Adrenal gland (tissue), 12 donors: Measurements from ENCODE around the gene COBLL1. TPM values are rescaled to one million over a fixed set of nuclear protein-coding genes. Genes with fewer than 3 reads are reported as not detected.

Experiments
- DNase-seq, 7 donors: peaks; one replicate each; pipeline ENCODE4 v3.0.0-alpha.2; 2019 to 2020
- H3K27ac ChIP-seq, 5 donors: fragments of 200-600 bp; sonication (generic) in 4 of 5; 1 replicate in 3 of 5; 2 replicates in 2 of 5; pipeline versions ENCODE4 v1.5.1 to v1.8.0; 2016 to 2020; ENCODE audit warnings: mild to moderate bottlenecking in 1 of 5
- H3K27me3 ChIP-seq: fragments of 200-600 bp; 2 replicates; pipeline ENCODE4 v1.8.0; 2021
- H3K36me3 ChIP-seq, 2 donors: fragments of 200-600 bp; replicated peaks in 1 of 2; 1 replicate in 1 of 2; 2 replicates in 1 of 2; pipeline versions ENCODE4 v1.5.1 to v1.8.0; 2018 to 2022
- H3K4me1 ChIP-seq, 2 donors: fragments of 200-600 bp; replicated peaks in 1 of 2; 1 replicate in 1 of 2; 2 replicates in 1 of 2; pipeline versions ENCODE4 v1.5.1 to v1.8.0; 2018 to 2021
- H3K4me3 ChIP-seq, 4 donors: fragments of 200-600 bp; sonication (generic) in 3 of 4; one replicate each; pipeline ENCODE4 v1.5.1; 2016 to 2018
- H3K9me3 ChIP-seq, 3 donors: fragments of 200-600 bp; sonication (generic) in 1 of 3; replicated peaks in 1 of 3; 1 replicate in 2 of 3; 2 replicates in 1 of 3; pipeline versions ENCODE4 v1.5.1 to v1.8.0; 2016 to 2021
- POLR2A ChIP-seq, 2 donors: fragments of 450-650 bp; IDR thresholded peaks; one replicate each; pipeline ENCODE4 v1.6.1; 2017; ENCODE audit warnings: antibody characterized with exemption in 2 of 2, mild to moderate bottlenecking in 2 of 2, moderate library complexity in 1 of 2
- WGBS, 4 donors: extraction: QIAGEN DNeasy Blood & Tissue Kit in 2 of 4; methylation state at CpG; one replicate each; pipeline versions ENCODE4 v1.1.5 to v1.1.7; 2013 to 2017; 5-methylcytosine and 5-hydroxymethylcytosine counted together
- intact Hi-C, 2 donors: fragments of 100-400 bp; cut with DNase I; formaldehyde crosslinking; loops; one replicate each; pipeline versions ENCODE4 v1.14.1 to v1.15.0; 2022 to 2023
- polyA plus RNA-seq, 3 donors: library from polyadenylated mRNA; stranded (reverse); fragments of 200-250 nt in 2 of 3; fragments of 350-450 nt in 1 of 3; fragmentation: Illumina TruSeq in 1 of 3; extraction: RNeasy Lipid Tissue Mini Kit (QIAGEN cat#74804) in 1 of 3; gene quantifications; one replicate each; pipeline ENCODE4 v1.2.3, GENCODE V29; 2013 to 2014
- total RNA-seq, 9 donors: library from RNA; depleted of rRNA in 4 of 9; stranded (reverse); fragments of >200 nt in 4 of 9; fragments of 120-200 nt in 1 of 9; fragmentation: NEBNext Ultra II Directional in 1 of 9; extraction: Animal tissue kit (Norgen Biotek cat#: 25700) in 1 of 9; gene quantifications; one replicate each; pipeline versions ENCODE4 v1.1.0 to v1.2.4, GENCODE V29; 2013 to 2023
- TF ChIP-seq, protein P1 (sequence below), 6 experiments: fragments of 450-650 bp in 4 of 6; fragments of 200-600 bp in 2 of 6; sonication (generic) in 1 of 6; IDR thresholded peaks; 1 replicate in 5 of 6; 2 replicates in 1 of 6; pipeline versions ENCODE4 v1.5.1 to v1.8.0; 2016 to 2021; ENCODE audit warnings: antibody characterized with exemption in 6 of 6, mild to moderate bottlenecking in 2 of 6, moderate library complexity in 1 of 6
- donor health status: healthy with polysubstance abuse.
- donor health status: Bipolar disorder and iron deficiency.
- donor health status: DM: yes; HTN: yes; CAD: no.
- donor health status: DM: no; HTN: no; CAD: no.
- donor health status: DM: no; HTN: no; CAD: no.
- donor health status: DM: yes; HTN: yes; CAD: no.

The COBLL1 gene
- total and polyA plus RNA-seq, 12 donors = 25.8 to 365 (median 212) TPM

GRCh38 chr2:164677271-164677670, 164.4 kb downstream of the COBLL1 start:
- H3K27ac ChIP-seq = no peak overlapping the region
- DNase-seq = no peak
- intact Hi-C loops = no loop called here
- no peaks in the 10 kb centered on the region for H3K9me3 ChIP-seq
- H3K4me3 ChIP-seq = no peak overlapping the region
- whole genome bisulfite sequencing, 4 donors = 81 to 88% (median 85%) methylated on average over 1 of the region's 1 CpG
- no peaks in the 10 kb centered on the region for H3K36me3 ChIP-seq
- no peaks in the 10 kb centered on the region for H3K27me3 ChIP-seq
- TF ChIP-seq, protein P1, sequence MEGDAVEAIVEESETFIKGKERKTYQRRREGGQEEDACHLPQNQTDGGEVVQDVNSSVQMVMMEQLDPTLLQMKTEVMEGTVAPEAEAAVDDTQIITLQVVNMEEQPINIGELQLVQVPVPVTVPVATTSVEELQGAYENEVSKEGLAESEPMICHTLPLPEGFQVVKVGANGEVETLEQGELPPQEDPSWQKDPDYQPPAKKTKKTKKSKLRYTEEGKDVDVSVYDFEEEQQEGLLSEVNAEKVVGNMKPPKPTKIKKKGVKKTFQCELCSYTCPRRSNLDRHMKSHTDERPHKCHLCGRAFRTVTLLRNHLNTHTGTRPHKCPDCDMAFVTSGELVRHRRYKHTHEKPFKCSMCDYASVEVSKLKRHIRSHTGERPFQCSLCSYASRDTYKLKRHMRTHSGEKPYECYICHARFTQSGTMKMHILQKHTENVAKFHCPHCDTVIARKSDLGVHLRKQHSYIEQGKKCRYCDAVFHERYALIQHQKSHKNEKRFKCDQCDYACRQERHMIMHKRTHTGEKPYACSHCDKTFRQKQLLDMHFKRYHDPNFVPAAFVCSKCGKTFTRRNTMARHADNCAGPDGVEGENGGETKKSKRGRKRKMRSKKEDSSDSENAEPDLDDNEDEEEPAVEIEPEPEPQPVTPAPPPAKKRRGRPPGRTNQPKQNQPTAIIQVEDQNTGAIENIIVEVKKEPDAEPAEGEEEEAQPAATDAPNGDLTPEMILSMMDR (IDR thresholded peaks at IDR 0.05) = no peak
- no peak for TF ChIP-seq POLR2A (IDR thresholded peaks at IDR 0.05)
- H3K4me1 ChIP-seq = peaks cover 5 to 14% of the 10 kb centered on the region in 2 donors

GRCh38 chr2:164675687-164676086, 165.9 kb downstream of the COBLL1 start:
- Histone ChIP-seq H3K4me1 (peaks cover 4 to 13% of the 10 kb centered on the region in 2 donors), H3K27me3 (no peaks in the 10 kb centered on the region), H3K36me3 (no peaks in the 10 kb centered on the region), H3K27ac (no peak overlapping the region), H3K9me3 (no peaks in the 10 kb centered on the region), H3K4me3 (no peak overlapping the region)
- intact Hi-C loops = no loop called here
- no peak for DNase-seq
- TF ChIP-seq POLR2A (IDR thresholded peaks at IDR 0.05) = no peak
- WGBS, 4 donors = 45 to 64% (median 62%) methylated on average over 2 of the region's 2 CpGs

GRCh38 chr2:164675027-164675426, 166.6 kb downstream of the COBLL1 start:
- TF ChIP-seq, protein P1 (IDR thresholded peaks at IDR 0.05) = no peak
- TF ChIP-seq POLR2A (IDR thresholded peaks at IDR 0.05) = no peak
- Histone ChIP-seq H3K4me3 (no peak overlapping the region), H3K36me3 (no peaks in the 10 kb centered on the region), H3K9me3 (no peaks in the 10 kb centered on the region), H3K27ac (no peak overlapping the region), H3K4me1 (peaks cover 4 to 13% of the 10 kb centered on the region in 2 donors), H3K27me3 (no peaks in the 10 kb centered on the region)
- no peak for DNase-seq
- intact Hi-C loops = no loop called here
- WGBS, 4 donors = 45 to 65% (median 59%) methylated on average over 2 of the region's 2 CpGs

DNA sequence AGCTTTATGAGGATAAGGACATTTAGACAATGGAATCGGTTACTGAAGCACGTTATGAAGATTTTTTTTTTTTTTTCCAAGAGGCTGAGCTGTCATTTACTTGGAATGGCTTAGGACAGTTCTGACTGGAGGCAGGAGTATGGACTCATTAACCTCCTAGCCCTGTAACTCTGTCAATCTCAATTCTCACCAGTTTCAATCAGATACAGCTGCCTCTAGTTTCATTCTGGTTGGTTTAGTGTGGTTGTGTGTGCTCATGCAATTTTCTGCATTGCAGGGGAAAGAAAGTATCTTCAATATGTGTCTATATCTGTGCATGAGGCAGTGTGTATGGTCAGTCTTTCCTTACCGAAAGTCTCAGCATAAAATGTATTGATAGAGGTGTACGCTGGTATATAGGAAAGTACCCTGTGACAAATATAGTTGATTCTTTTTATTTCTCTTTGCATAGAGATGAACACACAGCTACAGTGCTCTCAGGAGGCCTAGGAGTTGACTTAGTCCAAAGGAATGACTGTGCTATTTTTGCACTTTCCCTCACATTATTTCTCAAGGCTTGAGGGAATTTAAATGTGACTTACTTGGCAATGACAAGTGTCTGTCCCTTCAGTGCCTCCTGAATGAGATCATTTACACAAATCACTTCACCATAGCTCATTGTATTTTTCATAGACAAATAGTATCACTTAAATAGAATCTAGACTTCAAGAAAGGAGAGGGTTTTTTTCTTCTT, 169.8 kb downstream of the COBLL1 start:
- no peak for DNase-seq
- 83 to 90% (median 87%) methylated on average over 4 of the region's 4 CpGs for WGBS, 4 donors
- H3K36me3 ChIP-seq = no peaks in the 10 kb centered on the region
- H3K4me3 ChIP-seq = no peak overlapping the region
- TF ChIP-seq, protein P1 (IDR thresholded peaks at IDR 0.05) = no peak
- TF ChIP-seq POLR2A (IDR thresholded peaks at IDR 0.05) = no peak
- intact Hi-C loops = no loop called here
- H3K9me3 ChIP-seq = no peaks in the 10 kb centered on the region
- peaks cover 4 to 13% of the 10 kb centered on the region in 2 donors for H3K4me1 ChIP-seq
- H3K27me3 ChIP-seq = no peaks in the 10 kb centered on the region
- no peak overlapping the region for H3K27ac ChIP-seq

GRCh38 chr2:164669291-164669690, 172.3 kb downstream of the COBLL1 start:
- intact Hi-C loops = no loop called here
- Histone ChIP-seq H3K9me3 (no peaks in the 10 kb centered on the region), H3K27me3 (no peaks in the 10 kb centered on the region), H3K4me3 (no peak overlapping the region), H3K27ac (no peak overlapping the region), H3K36me3 (no peaks in the 10 kb centered on the region), H3K4me1 (no peaks in the 10 kb centered on the region)
- TF ChIP-seq, protein P1 (IDR thresholded peaks at IDR 0.05) = no peak
- TF ChIP-seq POLR2A (IDR thresholded peaks at IDR 0.05) = no peak
- DNase-seq = no peak
